GM21717 (cell line): ENCODE data around the gene MID1.

Experiments used
- ATAC-seq: cut with Tn5 transposase; IDR thresholded peaks from one replicate; pipeline ENCODE4 v1.9.1; 2021; ENCODE audit warnings: mild to moderate bottlenecking, moderate library complexity; ENCODE audit not compliant: unreplicated experiment

MID1 gene

GRCh38 chrX:10620121-10620699 is at the start of gene MID1:
MID1 (minus strand) TSS chrX:10620585; CDS start chrX:10567547, 53,038 bp downstream.
- ATAC-seq = no peak

GRCh38 chrX:10667143-10667542 is 46.8 kb upstream of the MID1 start:
- no peak for ATAC-seq

- ATAC-seq = no peak
These were observed 45.7 kb upstream of the MID1 start for GRCh38 chrX:10666102-10666501.

- ATAC-seq = no peak
These were observed 45.3 kb upstream of the MID1 start for GRCh38 chrX:10665681-10666080.

- no peak for ATAC-seq
These were observed 39.8 kb upstream of the MID1 start for GRCh38 chrX:10660171-10660570.

GRCh38 chrX:10656214-10656613 is 35.8 kb upstream of the MID1 start:
- ATAC-seq = no peak

- ATAC-seq = no peak
These were observed 34.6 kb upstream of the MID1 start for GRCh38 chrX:10654960-10655359.

GRCh38 chrX:10653302-10653701 is 32.9 kb upstream of the MID1 start:
- no peak for ATAC-seq

GRCh38 chrX:10649265-10649664 is 28.9 kb upstream of the MID1 start:
- ATAC-seq = no peak

GRCh38 chrX:10648614-10649013 is 28.2 kb upstream of the MID1 start:
- ATAC-seq = no peak

- no peak for ATAC-seq
These were observed 16.5 kb upstream of the MID1 start for GRCh38 chrX:10636851-10637250.

GRCh38 chrX:10636337-10636736 is 16.0 kb upstream of the MID1 start:
- ATAC-seq = no peak

GRCh38 chrX:10634392-10635161 is 14.2 kb upstream of the MID1 start:
- no peak for ATAC-seq

- ATAC-seq = no peak
These were observed 13.3 kb upstream of the MID1 start for GRCh38 chrX:10633722-10634121.

GRCh38 chrX:10631416-10632145 is 11.2 kb upstream of the MID1 start:
- ATAC-seq = no peak

GRCh38 chrX:10630320-10630719 is 9.9 kb upstream of the MID1 start:
- no peak for ATAC-seq

GRCh38 chrX:10629905-10630304 is 9.5 kb upstream of the MID1 start:
- no peak for ATAC-seq

- no peak for ATAC-seq
These were observed 8.5 kb upstream of the MID1 start for GRCh38 chrX:10628906-10629305.

GRCh38 chrX:10622197-10622596 is 1.8 kb upstream of the MID1 start:
- no peak for ATAC-seq

GRCh38 chrX:10619425-10620046 is 849 bp downstream of the MID1 start:
- ATAC-seq = no peak

GRCh38 chrX:10618961-10619360 is 1.4 kb downstream of the MID1 start:
- ATAC-seq = no peak

- no peak for ATAC-seq
These were observed 2.4 kb downstream of the MID1 start for GRCh38 chrX:10617999-10618351.
